ENCODE measurements around the gene KCNIP2. TPM values are rescaled to one million over a fixed set of nuclear protein-coding genes. Genes with fewer than 3 reads are reported as not detected.

Gene KCNIP2
- total RNA-seq, 1 donor from 2014 or later: 14.9 TPM

DNA sequence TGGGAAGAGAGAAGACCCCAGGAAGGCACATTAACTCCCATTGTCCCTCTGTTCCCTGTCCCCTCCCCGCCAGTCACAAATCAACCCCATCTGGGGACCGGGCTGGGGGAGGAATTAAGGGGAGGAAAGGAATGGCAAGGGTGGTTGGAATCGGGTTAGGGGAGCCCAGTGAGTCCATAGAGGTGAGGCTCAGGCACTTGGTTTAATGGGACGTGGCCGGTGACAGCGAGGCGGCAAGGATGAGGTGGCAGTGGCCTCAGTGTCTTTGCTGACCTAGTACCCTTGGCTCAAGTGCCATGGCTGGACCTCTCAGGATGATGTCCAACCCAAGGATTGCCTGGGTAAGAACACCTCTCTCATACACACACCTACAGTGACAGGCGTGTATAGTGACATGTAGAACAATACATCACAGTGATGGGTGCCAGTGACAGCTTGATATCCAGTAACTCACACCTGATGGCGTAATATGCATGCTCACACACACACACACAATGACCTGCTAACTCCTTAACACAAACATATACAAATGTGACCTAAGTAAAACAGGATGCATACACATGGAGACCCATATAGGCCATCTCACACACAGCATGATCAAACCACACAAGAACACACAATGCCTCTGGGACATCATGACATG is 12.3 kb downstream of the KCNIP2 start:
- intact Hi-C loops (cut with DNase I): no loop called here
- DNase-seq (ENCODE audit: low spot score): peak; percentile 72

- DNase-seq (ENCODE audit: low spot score): peak; percentile 94
- intact Hi-C loops (cut with DNase I): no loop called here
Observed at GRCh38 chr10:101830322-101831168, 13.1 kb downstream of the KCNIP2 start.

GRCh38 chr10:101829561-101830315 is 13.9 kb downstream of the KCNIP2 start:
- intact Hi-C loops (cut with DNase I): no loop called here
- peak; percentile 82 for DNase-seq (ENCODE audit: low spot score)

GRCh38 chr10:101828766-101829551 is 14.6 kb downstream of the KCNIP2 start:
- peak; percentile 71 for DNase-seq (ENCODE audit: low spot score)
- intact Hi-C loops (cut with DNase I): no loop called here

- intact Hi-C loops (cut with DNase I): no loop called here
- DNase-seq (ENCODE audit: low spot score): peak; percentile 57
Observed at GRCh38 chr10:101827919-101828600, 15.5 kb downstream of the KCNIP2 start.

- DNase-seq (ENCODE audit: low spot score): peak; percentile 38
- intact Hi-C loops (cut with DNase I): no loop called here
Observed at GRCh38 chr10:101826852-101827434, 16.7 kb downstream of the KCNIP2 start.

DNA sequence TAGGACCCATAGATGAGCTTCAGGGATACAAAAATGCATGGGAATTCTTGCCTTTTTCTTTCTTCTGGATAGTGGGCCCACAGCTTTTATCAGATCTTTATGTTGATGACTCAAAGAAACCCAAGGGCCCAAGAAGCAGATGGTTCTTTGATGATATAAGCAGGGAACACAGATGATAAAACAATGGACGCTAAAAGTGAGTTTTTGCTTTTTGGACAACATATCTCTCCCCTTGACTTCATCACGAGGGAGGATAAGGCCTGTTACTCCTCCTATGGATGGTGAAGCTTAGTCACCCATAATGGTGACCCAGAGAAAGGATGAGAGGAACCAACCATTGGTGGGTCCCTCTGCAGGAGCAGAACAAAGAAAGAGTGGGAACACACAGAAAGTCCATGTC is 18.9 kb downstream of the KCNIP2 start:
- intact Hi-C loops (cut with DNase I): no loop called here
- no peak for DNase-seq (ENCODE audit: low spot score)

DNA sequence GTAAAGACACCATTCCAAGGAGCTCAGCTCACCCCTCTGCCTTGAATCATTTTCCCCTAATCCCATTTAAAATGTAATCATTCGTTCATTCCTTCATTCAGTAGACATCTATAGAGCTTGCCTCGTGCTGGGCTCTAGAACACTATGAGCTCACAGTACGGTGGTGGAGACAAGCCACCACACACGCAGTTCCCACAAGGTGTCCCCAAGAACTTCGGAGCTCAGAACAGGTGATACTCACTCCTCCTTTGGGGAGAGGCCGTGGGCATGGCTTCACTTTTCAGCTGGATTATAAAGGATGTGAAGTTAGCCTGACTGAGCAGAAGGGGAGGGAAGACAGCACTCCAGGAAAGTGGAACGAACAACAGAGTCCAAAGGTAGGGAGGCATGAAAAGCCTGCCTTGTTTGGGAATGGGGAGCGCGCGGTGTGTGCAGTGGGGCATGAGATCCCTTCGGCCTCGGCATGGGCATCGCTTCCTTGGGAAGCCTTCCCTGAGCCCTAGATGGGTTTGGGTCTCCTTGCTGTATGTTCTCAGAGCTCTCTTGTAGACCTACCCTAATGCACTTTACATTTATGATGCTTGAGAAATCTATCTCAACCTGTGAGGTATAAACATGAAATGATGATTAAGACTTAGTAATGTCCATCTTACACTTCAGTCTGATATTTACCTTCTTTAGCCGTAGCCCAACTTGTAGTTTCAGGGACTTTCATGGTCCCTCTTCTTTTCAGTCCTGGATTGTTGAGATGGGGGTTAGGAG is 24.5 kb downstream of the KCNIP2 start:
- intact Hi-C loops (cut with DNase I): loop anchor here (2.0 kb wide), 1 partner anchor 36 kb away; the partner anchor contains the start of gene NPM3
- DNase-seq (ENCODE audit: low spot score): no peak

GRCh38 chr10:101818119-101818871 is 25.3 kb downstream of the KCNIP2 start, which contains the start of gene OGA:
Gene OGA (minus strand): TSS chr10:101818444. CDS start chr10:101818022, 422 bp downstream.
- DNase-seq (ENCODE audit: low spot score): peak; percentile 99
- intact Hi-C loops (cut with DNase I): loop anchor here (2.0 kb wide), 1 partner anchor 35 kb away; the partner anchor contains the start of gene NPM3

DNA sequence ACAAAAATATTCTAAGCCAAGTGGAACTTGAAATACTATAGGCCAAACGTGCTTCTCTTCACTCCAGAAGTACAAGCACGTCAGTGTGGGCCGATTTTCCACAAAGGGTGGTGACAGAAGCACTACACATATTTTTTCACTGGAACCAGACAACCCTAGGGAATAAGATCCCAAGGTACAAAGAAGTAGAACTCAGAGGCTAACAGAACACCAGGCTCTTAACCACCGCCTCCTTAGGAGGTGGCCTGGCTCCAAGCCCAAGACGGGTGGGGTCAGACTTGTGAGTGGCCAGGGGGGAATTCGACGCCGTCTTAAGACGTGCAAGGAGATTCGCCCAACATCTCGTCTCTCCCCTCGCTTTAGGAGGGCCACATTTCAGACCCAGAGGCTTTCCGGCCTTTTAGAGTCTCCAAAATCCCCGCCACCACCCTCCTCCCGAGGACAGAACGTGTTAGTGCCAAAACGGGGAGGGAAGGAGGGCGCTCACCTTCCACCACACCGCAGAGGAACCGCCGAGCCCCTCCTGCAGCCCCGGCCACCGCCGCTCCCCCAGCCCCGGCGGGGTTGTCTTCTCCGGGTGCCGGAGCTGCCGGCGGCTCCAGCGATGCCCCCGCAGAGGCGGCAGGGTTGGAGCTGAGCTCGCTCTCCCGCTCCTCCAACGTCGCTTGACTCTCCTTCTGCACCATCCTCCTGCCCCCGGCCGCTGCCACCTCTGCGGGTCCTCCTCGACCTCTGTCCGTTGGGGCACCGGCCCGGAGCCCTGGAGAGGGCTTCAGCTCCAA is 26.1 kb downstream of the KCNIP2 start:
- peak; percentile 89 for DNase-seq (ENCODE audit: low spot score)
- intact Hi-C loops (cut with DNase I): loop anchor here (2.0 kb wide), 1 partner anchor 35 kb away; the partner anchor contains the start of gene NPM3

- intact Hi-C loops (cut with DNase I): no loop called here
- DNase-seq (ENCODE audit: low spot score): no peak
Observed at GRCh38 chr10:101816913-101817336, 26.7 kb downstream of the KCNIP2 start.

DNA sequence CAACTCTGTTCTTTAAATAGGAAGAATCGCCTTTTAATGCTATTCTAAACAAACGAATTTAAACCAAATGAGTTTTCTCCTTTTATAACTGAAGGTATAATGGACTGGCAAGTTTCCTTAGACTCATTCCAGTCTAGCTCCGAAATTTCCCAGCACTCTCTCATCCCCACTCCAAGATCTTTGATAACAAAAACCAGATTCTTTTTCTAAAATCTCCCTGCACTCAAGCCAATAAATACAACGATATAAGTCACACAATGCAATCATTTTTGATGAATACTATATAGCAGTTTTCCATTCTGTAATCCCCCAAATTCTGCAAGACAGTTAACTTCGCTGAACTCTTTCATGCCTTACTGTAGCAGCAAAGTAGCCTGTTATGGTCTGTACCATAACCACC is 27.2 kb downstream of the KCNIP2 start:
- intact Hi-C loops (cut with DNase I): no loop called here

DNA sequence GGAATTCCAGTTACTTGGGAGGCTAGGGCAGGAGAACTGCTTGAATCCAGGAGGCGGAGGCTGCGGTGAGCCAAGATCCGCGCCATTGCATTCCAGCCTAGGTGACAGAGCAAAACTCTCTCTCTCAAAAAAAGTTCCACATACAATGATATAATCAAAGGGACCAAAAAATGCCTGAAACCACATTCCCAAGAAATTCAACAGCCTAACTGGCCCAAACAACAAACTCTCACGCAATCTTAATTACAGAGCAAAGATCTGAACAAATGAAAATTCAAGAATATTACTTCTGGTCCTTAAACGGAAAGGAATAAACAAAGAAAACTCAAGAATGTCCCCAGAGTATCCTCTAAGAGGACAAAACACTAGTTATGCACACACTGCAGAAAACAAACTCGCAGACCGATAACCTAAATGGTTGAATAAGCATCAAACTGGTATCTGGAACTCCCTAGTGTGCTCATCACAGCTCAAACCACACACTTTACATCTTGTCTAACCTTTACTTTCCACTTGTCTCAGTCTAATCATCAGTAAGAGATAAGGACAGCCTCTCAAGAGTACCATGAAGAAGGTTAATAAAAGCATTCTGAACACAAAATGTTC is 29.0 kb downstream of the KCNIP2 start:
- intact Hi-C loops (cut with DNase I): no loop called here
- DNase-seq (ENCODE audit: low spot score): no peak

More for the DNA sequence above, 27.2 kb downstream of the KCNIP2 start:
- no peak for DNase-seq (ENCODE audit: low spot score)

DNA sequence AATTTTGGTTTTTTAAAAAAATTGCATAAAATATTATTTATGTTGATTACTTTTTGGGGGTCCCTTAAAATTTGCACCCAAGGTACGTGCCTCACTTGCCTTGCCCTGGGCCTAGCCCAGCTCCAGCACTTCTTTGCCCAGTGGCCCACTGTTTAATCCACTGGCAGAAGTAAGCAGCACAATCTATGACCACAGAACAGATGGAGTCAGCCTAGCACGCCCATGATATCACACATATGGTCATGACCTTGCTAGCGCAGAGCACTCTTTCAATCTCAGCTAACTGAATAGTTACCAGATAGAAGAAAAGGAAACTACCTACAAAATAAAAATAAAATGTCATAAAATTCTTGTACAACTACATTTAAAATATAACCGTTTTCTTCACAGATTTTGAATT is 31.0 kb downstream of the KCNIP2 start:
- intact Hi-C loops (cut with DNase I): no loop called here
- no peak for DNase-seq (ENCODE audit: low spot score)

- intact Hi-C loops (cut with DNase I): no loop called here
- DNase-seq (ENCODE audit: low spot score): no peak
Observed at GRCh38 chr10:101807158-101807557, 36.4 kb downstream of the KCNIP2 start.

DNA sequence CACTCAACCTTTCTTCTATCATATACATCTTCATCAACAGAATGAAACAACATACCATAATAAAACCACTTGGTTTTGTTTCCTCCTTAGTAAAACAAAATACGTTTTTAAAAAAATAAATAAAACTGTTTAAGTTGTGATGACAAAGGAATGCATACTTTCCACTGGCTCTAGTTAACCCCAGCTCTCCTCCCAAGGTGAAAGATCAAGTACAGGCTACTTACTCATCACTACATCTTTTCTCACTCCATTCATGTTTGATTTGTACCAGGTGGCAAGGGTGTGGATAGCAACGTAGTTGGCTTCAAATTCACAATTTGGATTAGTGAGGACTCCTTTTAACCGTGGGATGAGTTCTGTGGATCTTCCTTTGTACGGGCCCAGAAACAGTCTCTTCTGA is 40.1 kb downstream of the KCNIP2 start:
- intact Hi-C loops (cut with DNase I): no loop called here
- no peak for DNase-seq (ENCODE audit: low spot score)

Measured in cardiac septum (tissue), 1 donor.